Body of pancreas (tissue), 4 donors: Measurements from ENCODE around the gene ANTXRL.

Experiments
- POLR2A ChIP-seq, 3 donors: fragments of 450-650 bp; IDR thresholded peaks; one replicate each; pipeline ENCODE4 v1.6.1; 2016; ENCODE audit warnings: antibody characterized with exemption in 3 of 3, mild to moderate bottlenecking in 2 of 3
- TF ChIP-seq, protein P1 (sequence below), 7 experiments: fragments of 450-650 bp in 4 of 7; fragments of 200-600 bp in 3 of 7; sonication (generic) in 3 of 7; IDR thresholded peaks; one replicate each; pipeline ENCODE4 v1.5.1; 2016 to 2019; ENCODE audit warnings: antibody characterized with exemption in 7 of 7

DNA sequence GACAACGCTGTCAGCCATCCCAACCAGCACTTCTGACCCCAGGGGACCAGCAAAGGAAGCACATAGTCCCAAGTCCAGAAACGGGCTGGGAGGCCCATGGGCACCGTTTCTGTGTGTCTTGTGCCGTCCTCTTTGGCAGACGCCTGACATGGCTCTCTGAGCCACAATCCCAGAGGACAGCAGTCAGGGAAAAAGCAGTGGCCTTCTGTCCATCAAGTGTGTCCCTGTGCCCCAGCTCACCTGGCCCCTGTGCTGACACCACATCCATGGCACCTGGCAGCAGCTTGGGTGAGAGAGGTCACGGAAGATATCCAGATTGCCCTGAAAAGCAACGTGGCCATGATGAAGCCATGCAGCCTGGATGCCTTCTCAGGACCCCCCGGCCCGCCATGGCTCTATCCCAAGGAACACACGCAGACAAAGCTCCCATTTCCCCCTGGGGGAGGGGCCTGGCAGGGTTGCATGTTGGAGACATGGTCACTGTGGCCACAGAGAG lies 38.1 kb upstream of the ANTXRL start:
- TF ChIP-seq, protein P1, sequence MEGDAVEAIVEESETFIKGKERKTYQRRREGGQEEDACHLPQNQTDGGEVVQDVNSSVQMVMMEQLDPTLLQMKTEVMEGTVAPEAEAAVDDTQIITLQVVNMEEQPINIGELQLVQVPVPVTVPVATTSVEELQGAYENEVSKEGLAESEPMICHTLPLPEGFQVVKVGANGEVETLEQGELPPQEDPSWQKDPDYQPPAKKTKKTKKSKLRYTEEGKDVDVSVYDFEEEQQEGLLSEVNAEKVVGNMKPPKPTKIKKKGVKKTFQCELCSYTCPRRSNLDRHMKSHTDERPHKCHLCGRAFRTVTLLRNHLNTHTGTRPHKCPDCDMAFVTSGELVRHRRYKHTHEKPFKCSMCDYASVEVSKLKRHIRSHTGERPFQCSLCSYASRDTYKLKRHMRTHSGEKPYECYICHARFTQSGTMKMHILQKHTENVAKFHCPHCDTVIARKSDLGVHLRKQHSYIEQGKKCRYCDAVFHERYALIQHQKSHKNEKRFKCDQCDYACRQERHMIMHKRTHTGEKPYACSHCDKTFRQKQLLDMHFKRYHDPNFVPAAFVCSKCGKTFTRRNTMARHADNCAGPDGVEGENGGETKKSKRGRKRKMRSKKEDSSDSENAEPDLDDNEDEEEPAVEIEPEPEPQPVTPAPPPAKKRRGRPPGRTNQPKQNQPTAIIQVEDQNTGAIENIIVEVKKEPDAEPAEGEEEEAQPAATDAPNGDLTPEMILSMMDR (IDR thresholded peaks at IDR 0.05), result no peak
- no peak for TF ChIP-seq POLR2A (IDR thresholded peaks at IDR 0.05)
